ENCODE results near the gene CAPS.

The CAPS gene

GRCh38 chr19:5910638-5910907 lies 3.5 kb upstream of the CAPS start:
- H3K4me3 ChIP-seq (replicated peaks; ENCODE audit: insufficient read depth, low read length) = no peak overlapping the region
- DNase-seq (ENCODE audit: low read depth in 1 of 2, low spot score in 1 of 2) = no peak
- TF ChIP-seq CTCF (IDR thresholded peaks at IDR 0.05; ENCODE audit: insufficient read depth, low read length) (no peak), SPI1 (IDR thresholded peaks at IDR 0.05; ENCODE audit: borderline replicate concordance, low read depth) (no peak), REST (IDR thresholded peaks at IDR 0.05; ENCODE audit: insufficient replicate concordance, low read depth) (no peak)
- H3K27me3 ChIP-seq (ENCODE audit: insufficient read depth, poor library complexity, severe bottlenecking) = no peaks in the 10 kb centered on the region
- no peak overlapping the region for H3K27ac ChIP-seq (replicated peaks)

- TF ChIP-seq POLR2AphosphoS5 (IDR thresholded peaks at IDR 0.05; ENCODE audit: low read depth) = no peak
- no peak for TF ChIP-seq REST (IDR thresholded peaks at IDR 0.05; ENCODE audit: insufficient replicate concordance, low read depth)
- TF ChIP-seq GABPA (IDR thresholded peaks at IDR 0.05; ENCODE audit: low read depth) = no peak
- no peak for TF ChIP-seq CTCF (IDR thresholded peaks at IDR 0.05; ENCODE audit: insufficient read depth, low read length)
- TF ChIP-seq SPI1 (IDR thresholded peaks at IDR 0.05; ENCODE audit: borderline replicate concordance, low read depth) = no peak
- H3K4me3 ChIP-seq (replicated peaks; ENCODE audit: insufficient read depth, low read length) = no peak overlapping the region
- no peak for DNase-seq (ENCODE audit: low read depth in 1 of 2, low spot score in 1 of 2)
- no peak overlapping the region for H3K27ac ChIP-seq (replicated peaks)
- H3K27me3 ChIP-seq (ENCODE audit: insufficient read depth, poor library complexity, severe bottlenecking) = no peaks in the 10 kb centered on the region
These were observed 2.7 kb upstream of the CAPS start for GRCh38 chr19:5911366-5911765.

- Histone ChIP-seq H3K27me3 (ENCODE audit: insufficient read depth, poor library complexity, severe bottlenecking) (no peaks in the 10 kb centered on the region), H3K27ac (replicated peaks) (no peak overlapping the region), H3K4me3 (replicated peaks; ENCODE audit: insufficient read depth, low read length) (no peak overlapping the region)
- DNase-seq (ENCODE audit: low read depth in 1 of 2, low spot score in 1 of 2) = no peak
- TF ChIP-seq POLR2AphosphoS5 (IDR thresholded peaks at IDR 0.05; ENCODE audit: low read depth) = no peak
- TF ChIP-seq GABPA (IDR thresholded peaks at IDR 0.05; ENCODE audit: low read depth) = no peak
- no peak for TF ChIP-seq REST (IDR thresholded peaks at IDR 0.05; ENCODE audit: insufficient replicate concordance, low read depth)
- TF ChIP-seq CTCF (IDR thresholded peaks at IDR 0.05; ENCODE audit: insufficient read depth, low read length) = no peak
- TF ChIP-seq SPI1 (IDR thresholded peaks at IDR 0.05; ENCODE audit: borderline replicate concordance, low read depth) = no peak
These were observed 312 bp downstream of the CAPS start for GRCh38 chr19:5914358-5914774.
